HuH-7.5 (cell line): ENCODE data around the gene ANP32D.
"Not testable (repeated sequence)": the region's sequence is repeated elsewhere in the genome, so short reads cannot be mapped to it uniquely, and the experiment has no call there.

ENCODE experiments used
- DNase-seq: peaks from one replicate; pipeline ENCODE4 v3.0.0; 2011; ENCODE audit warnings: low spot score

The ANP32D gene

GRCh38 chr12:48506836-48507235 lies 34.5 kb downstream of the ANP32D start:
- DNase-seq = not testable (repeated sequence)

GRCh38 chr12:48508987-48509386 lies 36.6 kb downstream of the ANP32D start:
- no peak for DNase-seq

- no peak for DNase-seq
Measured at GRCh38 chr12:48510111-48510510, 37.8 kb downstream of the ANP32D start.

GRCh38 chr12:48512855-48513254 lies 40.5 kb downstream of the ANP32D start:
- no peak for DNase-seq

GRCh38 chr12:48514728-48515127 lies 42.4 kb downstream of the ANP32D start:
- no peak for DNase-seq

- not testable (repeated sequence) for DNase-seq
Measured at GRCh38 chr12:48520381-48520780, 48.0 kb downstream of the ANP32D start.
